ENCODE results near the gene ITGB8. TPM values are rescaled to one million over a fixed set of nuclear protein-coding genes. Genes with fewer than 3 reads are reported as not detected.

The ITGB8 gene
- total and polyA plus RNA-seq, 2 experiments from 2014 or later, result 0.71 to 3.0 TPM

DNA sequence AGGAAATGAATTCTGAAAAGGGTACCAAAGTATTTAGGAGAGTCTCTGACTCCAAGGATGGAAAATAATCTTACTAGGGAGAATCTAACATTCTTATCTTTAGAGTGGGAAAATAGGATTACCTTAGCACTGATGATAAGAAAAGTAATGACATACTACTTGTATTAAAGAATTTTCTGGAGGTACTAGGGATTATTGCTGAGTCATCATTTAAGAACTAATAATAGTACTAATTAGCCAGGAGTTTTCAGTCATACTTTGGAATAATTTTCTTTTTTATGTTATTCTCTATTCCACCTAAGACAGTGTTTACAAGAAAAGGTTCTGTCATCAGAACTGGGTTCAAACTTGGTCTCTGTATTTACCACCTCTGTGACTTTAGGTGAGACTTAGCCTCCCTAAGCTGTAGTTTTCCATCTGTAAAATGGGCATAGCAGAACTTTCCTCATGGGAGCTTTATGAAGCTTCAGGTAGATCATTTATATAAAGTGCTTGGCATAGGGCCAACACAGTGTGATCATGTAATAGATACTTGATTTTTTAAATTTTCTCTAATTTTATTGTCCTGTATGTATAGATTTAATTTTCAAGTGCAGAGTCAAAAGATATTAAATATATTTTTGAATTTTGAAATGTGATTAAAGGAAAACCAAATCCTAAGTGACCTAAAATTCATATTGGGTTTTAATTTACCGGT lies 20.4 kb downstream of the ITGB8 start (continued):
- no peak for TF ChIP-seq JUNB (IDR thresholded peaks at IDR 0.05; ENCODE audit: unreplicated experiment)
- TF ChIP-seq ZNF331 (CRISPR knock-in tag; IDR thresholded peaks at IDR 0.05; ENCODE audit: low read depth), result no peak
- TF ChIP-seq, protein P1, sequence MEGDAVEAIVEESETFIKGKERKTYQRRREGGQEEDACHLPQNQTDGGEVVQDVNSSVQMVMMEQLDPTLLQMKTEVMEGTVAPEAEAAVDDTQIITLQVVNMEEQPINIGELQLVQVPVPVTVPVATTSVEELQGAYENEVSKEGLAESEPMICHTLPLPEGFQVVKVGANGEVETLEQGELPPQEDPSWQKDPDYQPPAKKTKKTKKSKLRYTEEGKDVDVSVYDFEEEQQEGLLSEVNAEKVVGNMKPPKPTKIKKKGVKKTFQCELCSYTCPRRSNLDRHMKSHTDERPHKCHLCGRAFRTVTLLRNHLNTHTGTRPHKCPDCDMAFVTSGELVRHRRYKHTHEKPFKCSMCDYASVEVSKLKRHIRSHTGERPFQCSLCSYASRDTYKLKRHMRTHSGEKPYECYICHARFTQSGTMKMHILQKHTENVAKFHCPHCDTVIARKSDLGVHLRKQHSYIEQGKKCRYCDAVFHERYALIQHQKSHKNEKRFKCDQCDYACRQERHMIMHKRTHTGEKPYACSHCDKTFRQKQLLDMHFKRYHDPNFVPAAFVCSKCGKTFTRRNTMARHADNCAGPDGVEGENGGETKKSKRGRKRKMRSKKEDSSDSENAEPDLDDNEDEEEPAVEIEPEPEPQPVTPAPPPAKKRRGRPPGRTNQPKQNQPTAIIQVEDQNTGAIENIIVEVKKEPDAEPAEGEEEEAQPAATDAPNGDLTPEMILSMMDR (conservative IDR thresholded peaks at IDR 0.05; ENCODE audit: low read depth in 2 of 2), result no peak
- TF ChIP-seq, protein P2, sequence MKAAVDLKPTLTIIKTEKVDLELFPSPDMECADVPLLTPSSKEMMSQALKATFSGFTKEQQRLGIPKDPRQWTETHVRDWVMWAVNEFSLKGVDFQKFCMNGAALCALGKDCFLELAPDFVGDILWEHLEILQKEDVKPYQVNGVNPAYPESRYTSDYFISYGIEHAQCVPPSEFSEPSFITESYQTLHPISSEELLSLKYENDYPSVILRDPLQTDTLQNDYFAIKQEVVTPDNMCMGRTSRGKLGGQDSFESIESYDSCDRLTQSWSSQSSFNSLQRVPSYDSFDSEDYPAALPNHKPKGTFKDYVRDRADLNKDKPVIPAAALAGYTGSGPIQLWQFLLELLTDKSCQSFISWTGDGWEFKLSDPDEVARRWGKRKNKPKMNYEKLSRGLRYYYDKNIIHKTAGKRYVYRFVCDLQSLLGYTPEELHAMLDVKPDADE (IDR thresholded peaks at IDR 0.05), result no peak

DNA sequence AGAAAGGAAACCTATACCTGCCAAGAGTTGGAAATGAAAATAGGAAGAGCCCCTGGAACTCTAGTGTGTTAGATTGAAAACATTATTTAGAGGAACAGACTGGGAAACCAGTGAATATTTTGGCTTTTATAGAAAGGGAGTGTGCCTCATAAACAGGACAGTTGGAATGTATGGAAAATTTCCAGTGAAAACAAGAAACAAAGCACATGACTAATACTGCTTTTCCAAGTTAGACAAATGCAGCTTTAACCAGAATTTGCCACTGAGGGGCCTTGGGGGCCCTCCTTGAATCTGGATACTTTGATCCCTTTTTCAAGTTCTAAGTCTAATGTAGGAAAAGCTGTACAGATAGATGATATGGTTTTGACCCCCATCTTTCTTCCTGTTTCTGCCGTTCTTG lies 21.2 kb downstream of the ITGB8 start:
- no peak overlapping the region for H3K4me3 Mint-ChIP-seq
- H2AFZ ChIP-seq, result no peak overlapping the region
- no peaks in the 10 kb centered on the region for H3K79me2 ChIP-seq (replicated peaks; ENCODE audit: insufficient read depth)
- no peak overlapping the region for H3K4me3 ChIP-seq
- H3K4me1 ChIP-seq (ENCODE audit: insufficient read depth), result no peaks in the 10 kb centered on the region; the same call in 1 of the 2 replicates
- no peaks in the 10 kb centered on the region for H4K20me1 ChIP-seq (replicated peaks; ENCODE audit: insufficient read depth)
- H3K27me3 ChIP-seq (ENCODE audit: insufficient read depth), result no peaks in the 10 kb centered on the region
- H3K9me3 Mint-ChIP-seq, result no peaks in the 10 kb centered on the region
- H3K27ac Mint-ChIP-seq, result no peak overlapping the region
- H3K27me3 Mint-ChIP-seq (ENCODE audit: insufficient read depth, low read depth, poor library complexity), result peaks cover 2% of the 10 kb centered on the region
- H3F3A ChIP-seq (replicated peaks; ENCODE audit: low read depth), result no peaks in the 10 kb centered on the region
- DNase-seq (ENCODE audit: low spot score) (no peak), ATAC-seq (no peak)
- peaks cover 7% of the 10 kb centered on the region; the same call in 2 of the 3 replicates for H3K4me1 Mint-ChIP-seq
- H3K4me2 ChIP-seq, result no peak overlapping the region
- H3K9me2 ChIP-seq (ENCODE audit: insufficient read depth), result no peaks in the 10 kb centered on the region
- H3K36me3 Mint-ChIP-seq (ENCODE audit: low read depth), result no peaks in the 10 kb centered on the region
- H3K36me3 ChIP-seq (ENCODE audit: insufficient read depth), result no peaks in the 10 kb centered on the region
- H3K27ac ChIP-seq (ENCODE audit: low read depth), result no peak overlapping the region
- TF ChIP-seq POLR2AphosphoS5 (IDR thresholded peaks at IDR 0.05; ENCODE audit: low read depth) (no peak), STAT1 (IDR thresholded peaks at IDR 0.05; ENCODE audit: unreplicated experiment) (no peak), NANOG (IDR thresholded peaks at IDR 0.05; ENCODE audit: borderline replicate concordance) (no peak), JUNB (IDR thresholded peaks at IDR 0.05; ENCODE audit: unreplicated experiment) (no peak)
- TF ChIP-seq, protein P1 (conservative IDR thresholded peaks at IDR 0.05; ENCODE audit: low read depth in 2 of 2), result no peak
- TF ChIP-seq, protein P3, sequence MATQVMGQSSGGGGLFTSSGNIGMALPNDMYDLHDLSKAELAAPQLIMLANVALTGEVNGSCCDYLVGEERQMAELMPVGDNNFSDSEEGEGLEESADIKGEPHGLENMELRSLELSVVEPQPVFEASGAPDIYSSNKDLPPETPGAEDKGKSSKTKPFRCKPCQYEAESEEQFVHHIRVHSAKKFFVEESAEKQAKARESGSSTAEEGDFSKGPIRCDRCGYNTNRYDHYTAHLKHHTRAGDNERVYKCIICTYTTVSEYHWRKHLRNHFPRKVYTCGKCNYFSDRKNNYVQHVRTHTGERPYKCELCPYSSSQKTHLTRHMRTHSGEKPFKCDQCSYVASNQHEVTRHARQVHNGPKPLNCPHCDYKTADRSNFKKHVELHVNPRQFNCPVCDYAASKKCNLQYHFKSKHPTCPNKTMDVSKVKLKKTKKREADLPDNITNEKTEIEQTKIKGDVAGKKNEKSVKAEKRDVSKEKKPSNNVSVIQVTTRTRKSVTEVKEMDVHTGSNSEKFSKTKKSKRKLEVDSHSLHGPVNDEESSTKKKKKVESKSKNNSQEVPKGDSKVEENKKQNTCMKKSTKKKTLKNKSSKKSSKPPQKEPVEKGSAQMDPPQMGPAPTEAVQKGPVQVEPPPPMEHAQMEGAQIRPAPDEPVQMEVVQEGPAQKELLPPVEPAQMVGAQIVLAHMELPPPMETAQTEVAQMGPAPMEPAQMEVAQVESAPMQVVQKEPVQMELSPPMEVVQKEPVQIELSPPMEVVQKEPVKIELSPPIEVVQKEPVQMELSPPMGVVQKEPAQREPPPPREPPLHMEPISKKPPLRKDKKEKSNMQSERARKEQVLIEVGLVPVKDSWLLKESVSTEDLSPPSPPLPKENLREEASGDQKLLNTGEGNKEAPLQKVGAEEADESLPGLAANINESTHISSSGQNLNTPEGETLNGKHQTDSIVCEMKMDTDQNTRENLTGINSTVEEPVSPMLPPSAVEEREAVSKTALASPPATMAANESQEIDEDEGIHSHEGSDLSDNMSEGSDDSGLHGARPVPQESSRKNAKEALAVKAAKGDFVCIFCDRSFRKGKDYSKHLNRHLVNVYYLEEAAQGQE (IDR thresholded peaks at IDR 0.05; ENCODE audit: unreplicated experiment), result no peak
- TF ChIP-seq, protein P4, sequence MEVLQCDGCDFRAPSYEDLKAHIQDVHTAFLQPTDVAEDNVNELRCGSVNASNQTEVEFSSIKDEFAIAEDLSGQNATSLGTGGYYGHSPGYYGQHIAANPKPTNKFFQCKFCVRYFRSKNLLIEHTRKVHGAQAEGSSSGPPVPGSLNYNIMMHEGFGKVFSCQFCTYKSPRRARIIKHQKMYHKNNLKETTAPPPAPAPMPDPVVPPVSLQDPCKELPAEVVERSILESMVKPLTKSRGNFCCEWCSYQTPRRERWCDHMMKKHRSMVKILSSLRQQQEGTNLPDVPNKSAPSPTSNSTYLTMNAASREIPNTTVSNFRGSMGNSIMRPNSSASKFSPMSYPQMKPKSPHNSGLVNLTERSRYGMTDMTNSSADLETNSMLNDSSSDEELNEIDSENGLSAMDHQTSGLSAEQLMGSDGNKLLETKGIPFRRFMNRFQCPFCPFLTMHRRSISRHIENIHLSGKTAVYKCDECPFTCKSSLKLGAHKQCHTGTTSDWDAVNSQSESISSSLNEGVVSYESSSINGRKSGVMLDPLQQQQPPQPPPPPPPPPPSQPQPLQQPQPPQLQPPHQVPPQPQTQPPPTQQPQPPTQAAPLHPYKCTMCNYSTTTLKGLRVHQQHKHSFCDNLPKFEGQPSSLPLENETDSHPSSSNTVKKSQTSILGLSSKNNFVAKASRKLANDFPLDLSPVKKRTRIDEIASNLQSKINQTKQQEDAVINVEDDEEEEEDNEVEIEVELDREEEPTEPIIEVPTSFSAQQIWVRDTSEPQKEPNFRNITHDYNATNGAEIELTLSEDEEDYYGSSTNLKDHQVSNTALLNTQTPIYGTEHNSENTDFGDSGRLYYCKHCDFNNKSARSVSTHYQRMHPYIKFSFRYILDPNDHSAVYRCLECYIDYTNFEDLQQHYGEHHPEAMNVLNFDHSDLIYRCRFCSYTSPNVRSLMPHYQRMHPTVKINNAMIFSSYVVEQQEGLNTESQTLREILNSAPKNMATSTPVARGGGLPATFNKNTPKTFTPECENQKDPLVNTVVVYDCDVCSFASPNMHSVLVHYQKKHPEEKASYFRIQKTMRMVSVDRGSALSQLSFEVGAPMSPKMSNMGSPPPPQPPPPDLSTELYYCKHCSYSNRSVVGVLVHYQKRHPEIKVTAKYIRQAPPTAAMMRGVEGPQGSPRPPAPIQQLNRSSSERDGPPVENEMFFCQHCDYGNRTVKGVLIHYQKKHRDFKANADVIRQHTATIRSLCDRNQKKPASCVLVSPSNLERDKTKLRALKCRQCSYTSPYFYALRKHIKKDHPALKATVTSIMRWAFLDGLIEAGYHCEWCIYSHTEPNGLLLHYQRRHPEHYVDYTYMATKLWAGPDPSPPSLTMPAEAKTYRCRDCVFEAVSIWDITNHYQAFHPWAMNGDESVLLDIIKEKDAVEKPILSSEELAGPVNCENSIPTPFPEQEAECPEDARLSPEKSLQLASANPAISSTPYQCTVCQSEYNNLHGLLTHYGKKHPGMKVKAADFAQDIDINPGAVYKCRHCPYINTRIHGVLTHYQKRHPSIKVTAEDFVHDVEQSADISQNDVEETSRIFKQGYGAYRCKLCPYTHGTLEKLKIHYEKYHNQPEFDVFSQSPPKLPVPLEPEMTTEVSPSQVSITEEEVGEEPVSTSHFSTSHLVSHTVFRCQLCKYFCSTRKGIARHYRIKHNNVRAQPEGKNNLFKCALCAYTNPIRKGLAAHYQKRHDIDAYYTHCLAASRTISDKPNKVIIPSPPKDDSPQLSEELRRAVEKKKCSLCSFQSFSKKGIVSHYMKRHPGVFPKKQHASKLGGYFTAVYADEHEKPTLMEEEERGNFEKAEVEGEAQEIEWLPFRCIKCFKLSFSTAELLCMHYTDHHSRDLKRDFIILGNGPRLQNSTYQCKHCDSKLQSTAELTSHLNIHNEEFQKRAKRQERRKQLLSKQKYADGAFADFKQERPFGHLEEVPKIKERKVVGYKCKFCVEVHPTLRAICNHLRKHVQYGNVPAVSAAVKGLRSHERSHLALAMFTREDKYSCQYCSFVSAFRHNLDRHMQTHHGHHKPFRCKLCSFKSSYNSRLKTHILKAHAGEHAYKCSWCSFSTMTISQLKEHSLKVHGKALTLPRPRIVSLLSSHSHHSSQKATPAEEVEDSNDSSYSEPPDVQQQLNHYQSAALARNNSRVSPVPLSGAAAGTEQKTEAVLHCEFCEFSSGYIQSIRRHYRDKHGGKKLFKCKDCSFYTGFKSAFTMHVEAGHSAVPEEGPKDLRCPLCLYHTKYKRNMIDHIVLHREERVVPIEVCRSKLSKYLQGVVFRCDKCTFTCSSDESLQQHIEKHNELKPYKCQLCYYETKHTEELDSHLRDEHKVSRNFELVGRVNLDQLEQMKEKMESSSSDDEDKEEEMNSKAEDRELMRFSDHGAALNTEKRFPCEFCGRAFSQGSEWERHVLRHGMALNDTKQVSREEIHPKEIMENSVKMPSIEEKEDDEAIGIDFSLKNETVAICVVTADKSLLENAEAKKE (CRISPR knock-in tag; IDR thresholded peaks at IDR 0.05), result no peak

All from GM23338 (cell line).